Measurements from ENCODE around the gene GPR153. TPM values are rescaled to one million over a fixed set of nuclear protein-coding genes. Genes with fewer than 3 reads are reported as not detected.

The GPR153 gene
- total RNA-seq, 1 experiment from 2014 or later, result 6.1 TPM

GRCh38 chr1:6310116-6310848 lies 49.4 kb upstream of the GPR153 start:
- TF ChIP-seq CBX3 (IDR thresholded peaks at IDR 0.05; ENCODE audit: low read depth) (no peak), TCF7L2 (IDR thresholded peaks at IDR 0.05; ENCODE audit: borderline replicate concordance, extremely low read depth, insufficient read depth, insufficient read length) (no peak)
- H3K4me1 ChIP-seq (ENCODE audit: control insufficient read depth in 1 of 2, insufficient read depth in 2 of 2, low read length in 2 of 2), result no peaks in the 10 kb centered on the region
- no peaks in the 10 kb centered on the region for H3K27me3 ChIP-seq (ENCODE audit: insufficient read depth, low read length)
- H3K36me3 ChIP-seq (ENCODE audit: control insufficient read depth in 1 of 2, insufficient read depth in 2 of 2, low read length in 2 of 2), result peaks cover 2 to 4% of the 10 kb centered on the region in 2 experiments; a peak in 1 of 4 replicates
- no TSS peak for BruUV-seq (replicated peaks)
- no peak for DNase-seq (ENCODE audit: low read depth, low spot score)
- no peak overlapping the region for H3K4me3 ChIP-seq (replicated peaks in 1 of 2; ENCODE audit: low read depth in 1 of 2, low read length in 2 of 2)
- H3K9me3 ChIP-seq (ENCODE audit: control insufficient read depth in 1 of 2, insufficient read depth in 1 of 2, low read depth in 1 of 2, low read length in 2 of 2), result peaks cover 0 to 3% of the 10 kb centered on the region in 2 experiments; a peak in 2 of 4 replicates
- no peak overlapping the region for H3K9ac ChIP-seq (ENCODE audit: low read length)
- ChIA-PET CTCF (no interaction called here), POLR2A (no interaction called here), RAD21 (ENCODE audit: low non-redundant PET in 1 of 2, low total read pairs in 2 of 2, uncharacterized antibody in 2 of 2, unreplicated experiment in 2 of 2) (no interaction called here)
- no peak overlapping the region for H3K27ac ChIP-seq (ENCODE audit: low read depth, low read length)
- no peak overlapping the region for H2AFZ ChIP-seq (ENCODE audit: low read depth, low read length, poor library complexity, severe bottlenecking)
- ATAC-seq, result no peak
- H4K20me1 ChIP-seq (ENCODE audit: insufficient read depth), result no peaks in the 10 kb centered on the region
- intact Hi-C loops (cut with micrococcal nuclease), result no loop called here
- no peaks in the 10 kb centered on the region for H3K9me2 ChIP-seq (ENCODE audit: insufficient read depth)
- H3K4me2 ChIP-seq (ENCODE audit: low read length), result no peak overlapping the region
- no peaks in the 10 kb centered on the region for H3K79me2 ChIP-seq (ENCODE audit: insufficient read depth, low read length)

- intact Hi-C loops (cut with micrococcal nuclease), result no loop called here
- no peak overlapping the region for H3K4me3 ChIP-seq (replicated peaks in 1 of 2; ENCODE audit: low read depth in 1 of 2, low read length in 2 of 2)
- POLR2A ChIA-PET, result no interaction called here
Measured at GRCh38 chr1:6309564-6309963, 48.7 kb upstream of the GPR153 start.

More at GRCh38 chr1:6309564-6309963, 48.7 kb upstream of the GPR153 start:
- Histone ChIP-seq H3K36me3 (ENCODE audit: control insufficient read depth in 1 of 2, insufficient read depth in 2 of 2, low read length in 2 of 2) (0 out of 4 replicates have a peak, but pooled peaks cover 2 to 4% of the 10 kb centered on the region in 2 experiments), H2AFZ (ENCODE audit: low read depth, low read length, poor library complexity, severe bottlenecking) (no peak overlapping the region), H3K27ac (ENCODE audit: low read depth, low read length) (no peak overlapping the region), H3K9ac (ENCODE audit: low read length) (no peak overlapping the region), H3K4me1 (ENCODE audit: control insufficient read depth in 1 of 2, insufficient read depth in 2 of 2, low read length in 2 of 2) (no peaks in the 10 kb centered on the region), H3K4me2 (ENCODE audit: low read length) (no peak overlapping the region), H3K9me3 (ENCODE audit: control insufficient read depth in 1 of 2, insufficient read depth in 1 of 2, low read depth in 1 of 2, low read length in 2 of 2) (peaks cover 0 to 3% of the 10 kb centered on the region in 2 experiments; a peak in 2 of 4 replicates), H3K27me3 (ENCODE audit: insufficient read depth, low read length) (no peaks in the 10 kb centered on the region), H3K9me2 (ENCODE audit: insufficient read depth) (no peaks in the 10 kb centered on the region), H4K20me1 (ENCODE audit: insufficient read depth) (no peaks in the 10 kb centered on the region), H3K79me2 (ENCODE audit: insufficient read depth, low read length) (no peaks in the 10 kb centered on the region)
- BruUV-seq (replicated peaks), result no TSS peak
- CTCF ChIA-PET, result no interaction called here
- RAD21 ChIA-PET (ENCODE audit: low non-redundant PET in 1 of 2, low total read pairs in 2 of 2, uncharacterized antibody in 2 of 2, unreplicated experiment in 2 of 2), result no interaction called here
- DNase-seq (ENCODE audit: low read depth, low spot score) (no peak), ATAC-seq (no peak)
- TF ChIP-seq SRF (IDR thresholded peaks at IDR 0.05; ENCODE audit: low read depth), result no peak
- TF ChIP-seq REST (IDR thresholded peaks at IDR 0.05; ENCODE audit: low read depth), result no peak
- TF ChIP-seq CEBPB (IDR thresholded peaks at IDR 0.05; ENCODE audit: low read depth), result no peak
- TF ChIP-seq FOSL1 (IDR thresholded peaks at IDR 0.05; ENCODE audit: low read depth), result no peak
- no peak for TF ChIP-seq ZFX (IDR thresholded peaks at IDR 0.05)
- TF ChIP-seq POLR2AphosphoS5 (IDR thresholded peaks at IDR 0.05; ENCODE audit: low read depth, low read length), result no peak
- no peak for TF ChIP-seq YY1 (IDR thresholded peaks at IDR 0.05; ENCODE audit: extremely low read depth, insufficient replicate concordance, low read depth, low read length)
- no peak for TF ChIP-seq ATF3 (IDR thresholded peaks at IDR 0.05)
- TF ChIP-seq CTCF (IDR thresholded peaks at IDR 0.05 in 2 of 3, conservative IDR thresholded peaks at IDR 0.05 in 1 of 3; ENCODE audit: borderline replicate concordance in 1 of 3, insufficient read depth in 1 of 3, low read depth in 2 of 3, low read length in 2 of 3), result no peak
- TF ChIP-seq TCF7L2 (IDR thresholded peaks at IDR 0.05; ENCODE audit: borderline replicate concordance, extremely low read depth, insufficient read depth, insufficient read length), result no peak
- no peak for TF ChIP-seq SIN3A (IDR thresholded peaks at IDR 0.05; ENCODE audit: low read depth)
- TF ChIP-seq EZH2phosphoT487 (IDR thresholded peaks at IDR 0.05; ENCODE audit: borderline replicate concordance), result no peak
- TF ChIP-seq SP1 (IDR thresholded peaks at IDR 0.05; ENCODE audit: low read depth), result no peak
